HCT116 (cell line): Measurements from ENCODE around the gene TMEM125. TPM values are rescaled to one million over a fixed set of nuclear protein-coding genes. Genes with fewer than 3 reads are reported as not detected.

ENCODE experiments used
- ATAC-seq: fragments of 200-7000 bp; cut with Tn5 transposase; 2 replicates; pipeline ENCODE4 v1.9.1; 2020; ENCODE audit warnings: mild to moderate bottlenecking, moderate library complexity
- BruUV-seq: library from RNA; stranded (reverse); fragments of 400-500 nt; replicated peaks from 2 replicates; lab custom pipeline; 2021; lab: Mats Ljungman, UMichigan
- CTCF ChIA-PET: fragments of 300-600 bp; sonication (Branson Sonifier 250); formaldehyde crosslinking; loops from one replicate; lab custom pipeline; 2021; ENCODE audit warnings: antibody characterized with exemption; lab: Charles Lee
- POLR2A ChIA-PET: fragments of 300-600, 350-600 bp; sonication (Branson Sonifier 250); formaldehyde crosslinking; loops from one replicate; lab custom pipeline; 2021; ENCODE audit warnings: antibody characterized with exemption; lab: Charles Lee
- RAD21 ChIA-PET, 2 experiments: fragments of 300-600 bp; sonication (Branson Sonifier 250); formaldehyde crosslinking; loops; one replicate each; lab custom pipeline; 2023; ENCODE audit warnings: low total read pairs in 2 of 2; ENCODE audit not compliant: uncharacterized antibody in 2 of 2, unreplicated experiment in 2 of 2, low non-redundant PET in 1 of 2; lab: Charles Lee
- DNase-seq: peaks from one replicate; pipeline ENCODE4 v3.0.0-alpha.2; 2010; ENCODE audit warnings: low read depth, low spot score
- H2AFZ ChIP-seq: fragments of 200-600 bp; shearing (Covaris generic), sonication (generic); 2 replicates; pipeline ENCODE4 v1.6.1; 2017; ENCODE audit warnings: low read depth, mixed run types, mixed read lengths, antibody characterized with exemption, low read length; ENCODE audit not compliant: poor library complexity, severe bottlenecking
- H3K27ac ChIP-seq: 2 replicates; pipeline ENCODE4 v1.5.1; 2012; ENCODE audit warnings: low read depth, low read length
- H3K27me3 ChIP-seq: fragments of 200-600 bp; sonication (generic); 2 replicates; pipeline ENCODE4 v1.6.1; 2016; ENCODE audit warnings: mixed run types, low read length, mixed read lengths; ENCODE audit not compliant: insufficient read depth
- H3K36me3 ChIP-seq, 2 experiments: fragments of 200-500 bp in 1 of 2; fragments of 200-600 bp in 1 of 2; sonication (Bioruptor generic) in 1 of 2; sonication (generic) in 1 of 2; 2 replicates each; pipeline versions ENCODE4 v1.5.1 to v1.6.1; 2014 to 2016; ENCODE audit warnings: low read length in 2 of 2, inconsistent platforms in 1 of 2, mixed read lengths in 1 of 2, mixed run types in 1 of 2; ENCODE audit not compliant: insufficient read depth in 2 of 2, control insufficient read depth in 1 of 2
- H3K4me1 ChIP-seq, 2 experiments: fragments of 200-600 bp in 1 of 2; sonication (generic) in 1 of 2; 2 replicates each; pipeline versions ENCODE4 v1.5.1 to v1.6.1; 2012 to 2017; ENCODE audit warnings: low read length in 2 of 2, inconsistent platforms in 1 of 2, mild to moderate bottlenecking in 1 of 2, mixed read lengths in 1 of 2, mixed run types in 1 of 2, moderate library complexity in 1 of 2; ENCODE audit not compliant: insufficient read depth in 2 of 2, control insufficient read depth in 1 of 2
- H3K4me2 ChIP-seq: fragments of 200-600 bp; sonication (generic); 2 replicates; pipeline ENCODE4 v1.6.1; 2017; ENCODE audit warnings: mixed run types, low read length, mixed read lengths
- H3K4me3 ChIP-seq, 2 experiments: fragments of 200-600 bp in 1 of 2; sonication (generic) in 1 of 2; replicated peaks in 1 of 2; 2 replicates each; pipeline ENCODE4 v1.5.1; 2011 to 2016; ENCODE audit warnings: low read length in 2 of 2, control low read depth in 1 of 2, low read depth in 1 of 2, mild to moderate bottlenecking in 1 of 2, mixed read lengths in 1 of 2, mixed run types in 1 of 2
- H3K79me2 ChIP-seq: fragments of 200-600 bp; sonication (generic); 2 replicates; pipeline ENCODE4 v1.6.1; 2017; ENCODE audit warnings: mild to moderate bottlenecking, mixed run types, low read length, moderate library complexity, mixed read lengths; ENCODE audit not compliant: insufficient read depth
- H3K9ac ChIP-seq: fragments of 200-600 bp; sonication (generic); 2 replicates; pipeline ENCODE4 v1.6.1; 2016; ENCODE audit warnings: low read length, mixed read lengths
- H3K9me2 ChIP-seq: fragments of 200-600 bp; sonication (generic), shearing (Covaris generic); 2 replicates; pipeline ENCODE4 v1.6.1; 2017; ENCODE audit warnings: mixed run types, mild to moderate bottlenecking, moderate library complexity; ENCODE audit not compliant: insufficient read depth
- H3K9me3 ChIP-seq, 2 experiments: fragments of 200-500 bp in 1 of 2; fragments of 200-600 bp in 1 of 2; sonication (Bioruptor generic) in 1 of 2; sonication (generic) in 1 of 2; 2 replicates each; pipeline ENCODE4 v1.6.1; 2014 to 2017; ENCODE audit warnings: low read length in 2 of 2, mixed read lengths in 2 of 2, inconsistent platforms in 1 of 2, low read depth in 1 of 2, mild to moderate bottlenecking in 1 of 2, mixed run types in 1 of 2, moderate library complexity in 1 of 2; ENCODE audit not compliant: control insufficient read depth in 1 of 2, insufficient read depth in 1 of 2
- H4K20me1 ChIP-seq: fragments of 200-600 bp; sonication (generic), shearing (Covaris generic); 2 replicates; pipeline ENCODE4 v1.6.1; 2017; ENCODE audit warnings: mixed run types, mild to moderate bottlenecking, moderate library complexity; ENCODE audit not compliant: insufficient read depth
- EZH2 ChIP-seq: fragments of 200-600 bp; sonication (generic); IDR thresholded peaks from 2 replicates; pipeline ENCODE4 v1.6.1; 2017; ENCODE audit warnings: antibody characterized with exemption, mixed run types
- JUND ChIP-seq: IDR thresholded peaks from 2 replicates; pipeline ENCODE4 v1.6.1; 2012
- SRF ChIP-seq: IDR thresholded peaks from 2 replicates; pipeline ENCODE4 v1.6.1; 2012; ENCODE audit warnings: low read depth
- intact Hi-C: fragments of 100-400 bp; cut with micrococcal nuclease; formaldehyde crosslinking; loops from 2 replicates; pipeline ENCODE4 v1.10.0; 2022
- total RNA-seq: library from RNA; stranded (reverse); gene quantifications from one replicate; pipeline ENCODE4 v1.2.1, GENCODE V29; 2021; ENCODE audit not compliant: unreplicated experiment

TMEM125 gene
- total RNA-seq, 1 experiment from 2014 or later: 13.9 TPM

DNA sequence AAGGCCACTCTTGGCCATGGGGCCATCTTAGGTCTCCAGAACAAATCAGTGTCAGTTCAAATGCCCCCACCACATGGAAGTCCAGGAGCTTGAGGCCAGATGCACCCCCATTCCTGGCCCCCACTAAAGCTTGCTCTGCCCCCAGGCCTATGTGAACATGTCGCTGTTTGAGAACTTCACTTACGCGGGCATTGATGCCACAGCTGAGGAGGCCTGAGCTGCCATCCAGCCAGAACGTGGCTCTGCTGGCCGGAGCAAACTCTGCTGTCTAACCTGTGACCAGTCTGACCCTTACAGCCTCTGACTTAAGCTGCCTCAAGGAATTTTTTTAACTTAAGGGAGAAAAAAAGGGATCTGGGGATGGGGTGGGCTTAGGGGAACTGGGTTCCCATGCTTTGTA, 52.7 kb downstream of the TMEM125 start:
- intact Hi-C loops: no loop called here
- ATAC-seq (no peak), DNase-seq (no peak)
- Histone ChIP-seq H3K9me2 (no peaks in the 10 kb centered on the region), H2AFZ (no peak overlapping the region), H3K4me3 (no peak overlapping the region), H3K9me3 (peaks cover under 1 to 3% of the 10 kb centered on the region in 2 experiments; a peak in 3 of 4 replicates), H3K79me2 (no peaks in the 10 kb centered on the region), H3K36me3 (no peaks in the 10 kb centered on the region), H3K27me3 (no peaks in the 10 kb centered on the region), H3K9ac (no peak overlapping the region), H4K20me1 (no peaks in the 10 kb centered on the region), H3K27ac (no peak overlapping the region), H3K4me2 (no peak overlapping the region), H3K4me1 (peaks cover 0 to 27% of the 10 kb centered on the region in 2 experiments; a peak in 2 of 4 replicates)
- TF ChIP-seq SRF (no peak), EZH2 (no peak), JUND (no peak)
- ChIA-PET POLR2A (no interaction called here), CTCF (no interaction called here), RAD21 (no interaction called here)
- BruUV-seq: no TSS peak

Other genes with a start within 250 kb of the TMEM125 start
- 109 TPM for gene EBNA1BP2, start 97.7 kb upstream of the TMEM125 start, total RNA-seq
- gene CFAP57, start 97.7 kb upstream of the TMEM125 start, total RNA-seq: 0.49 TPM
- gene C1orf210, start 15.6 kb downstream of the TMEM125 start, total RNA-seq: 7.6 TPM
- gene TIE1, start 31.0 kb downstream of the TMEM125 start, total RNA-seq: not detected
- not detected for gene MPL, start 67.8 kb downstream of the TMEM125 start, total RNA-seq
- gene CDC20, start 89.0 kb downstream of the TMEM125 start, total RNA-seq: 355 TPM
- 91.3 TPM for gene ELOVL1, start 98.0 kb downstream of the TMEM125 start, total RNA-seq
- gene MED8, start 119.8 kb downstream of the TMEM125 start, total RNA-seq: 36.0 TPM
- 43.0 TPM for gene SZT2, start 119.9 kb downstream of the TMEM125 start, total RNA-seq
- gene HYI, start 183.9 kb downstream of the TMEM125 start, total RNA-seq: 13.9 TPM